H9 (cell line): Measurements from ENCODE around the gene SCD. TPM values are rescaled to one million over a fixed set of nuclear protein-coding genes. Genes with fewer than 3 reads are reported as not detected.
A peak's percentile ranks its signal among the peaks of the same experiment; 100 is the strongest.

Experiments
- DNase-seq: peaks from one replicate; pipeline ENCODE4 v3.0.0-alpha.2; 2017
- H2AFZ ChIP-seq: one replicate; pipeline ENCODE4 v1.6.1; 2013; ENCODE audit warnings: mild to moderate bottlenecking, low read length, control low read depth, moderate library complexity
- H2AK5ac ChIP-seq: 2 replicates; pipeline ENCODE4 v1.6.1; 2013; ENCODE audit warnings: low read length, control low read depth, mixed read lengths; ENCODE audit not compliant: insufficient read length
- H2BK120ac ChIP-seq: one replicate; pipeline ENCODE4 v1.6.1; 2013; ENCODE audit warnings: low read depth, mild to moderate bottlenecking, low read length, control low read depth, inconsistent platforms; ENCODE audit not compliant: poor library complexity, severe bottlenecking
- H2BK12ac ChIP-seq: 2 replicates; pipeline ENCODE4 v1.6.1; 2013; ENCODE audit warnings: low read length, control low read depth, mixed read lengths, low read depth; ENCODE audit not compliant: insufficient read length
- H2BK15ac ChIP-seq: 2 replicates; pipeline ENCODE4 v1.6.1; 2013; ENCODE audit warnings: low read depth, low read length, control low read depth
- H2BK20ac ChIP-seq: one replicate; pipeline ENCODE4 v1.6.1; 2013; ENCODE audit warnings: low read depth, mild to moderate bottlenecking, low read length, control low read depth, inconsistent platforms; ENCODE audit not compliant: poor library complexity, severe bottlenecking
- H2BK5ac ChIP-seq: 2 replicates; pipeline ENCODE4 v1.6.1; 2013; ENCODE audit warnings: low read length, control low read depth, mixed read lengths; ENCODE audit not compliant: insufficient read length
- H3K14ac ChIP-seq: 2 replicates; pipeline ENCODE4 v1.6.1; 2013; ENCODE audit warnings: low read length, control low read depth; ENCODE audit not compliant: insufficient read depth
- H3K18ac ChIP-seq: 2 replicates; pipeline ENCODE4 v1.6.1; 2013; ENCODE audit warnings: low read depth, mild to moderate bottlenecking, mixed read lengths, low read length, control low read depth; ENCODE audit not compliant: insufficient read length
- H3K23ac ChIP-seq: 2 replicates; pipeline ENCODE4 v1.6.1; 2013; ENCODE audit warnings: low read length, control low read depth, mixed read lengths, low read depth; ENCODE audit not compliant: insufficient read length
- H3K23me2 ChIP-seq: 2 replicates; pipeline ENCODE4 v1.6.1; 2013; ENCODE audit warnings: low read depth, mild to moderate bottlenecking, mixed read lengths, low read length, control low read depth; ENCODE audit not compliant: insufficient read length, poor library complexity, severe bottlenecking
- H3K27ac ChIP-seq: 2 replicates; pipeline ENCODE4 v1.5.1; 2013; ENCODE audit warnings: low read length, control low read depth, mixed read lengths, low read depth; ENCODE audit not compliant: insufficient read length
- H3K27me3 ChIP-seq: 2 replicates; pipeline ENCODE4 v1.6.1; 2013; ENCODE audit warnings: low read length, control low read depth, inconsistent platforms; ENCODE audit not compliant: insufficient read depth
- H3K4ac ChIP-seq: 2 replicates; pipeline ENCODE4 v1.6.1; 2013; ENCODE audit warnings: low read depth, mild to moderate bottlenecking, control low read depth, inconsistent platforms, low read length, moderate library complexity
- H3K4me1 ChIP-seq: 2 replicates; pipeline ENCODE4 v1.6.1; 2013; ENCODE audit warnings: low read length, control low read depth, inconsistent platforms; ENCODE audit not compliant: insufficient read depth
- H3K4me2 ChIP-seq: 2 replicates; pipeline ENCODE4 v1.6.1; 2013; ENCODE audit warnings: low read length, control low read depth, mixed read lengths; ENCODE audit not compliant: insufficient read length, insufficient read depth
- H3K56ac ChIP-seq: 2 replicates; pipeline ENCODE4 v1.6.1; 2013; ENCODE audit warnings: low read depth, mild to moderate bottlenecking, mixed read lengths, low read length, control low read depth; ENCODE audit not compliant: insufficient read length
- H3K79me1 ChIP-seq: 2 replicates; pipeline ENCODE4 v1.6.1; 2013; ENCODE audit warnings: low read depth, mild to moderate bottlenecking, moderate library complexity, low read length, control low read depth, inconsistent platforms; ENCODE audit not compliant: insufficient read depth, poor library complexity, severe bottlenecking
- H3K79me2 ChIP-seq: 2 replicates; pipeline ENCODE4 v1.6.1; 2013; ENCODE audit warnings: low read length, control low read depth, inconsistent platforms; ENCODE audit not compliant: insufficient read depth
- H3K9ac ChIP-seq: 2 replicates; pipeline ENCODE4 v1.6.1; 2013; ENCODE audit warnings: low read length, control low read depth, mixed read lengths; ENCODE audit not compliant: insufficient read length; ENCODE audit errors: extremely low read depth
- H3K9me3 ChIP-seq: one replicate; pipeline ENCODE4 v1.6.1; 2013; ENCODE audit warnings: low read depth, low read length, inconsistent platforms; ENCODE audit not compliant: control insufficient read depth
- H3T11ph ChIP-seq: one replicate; pipeline ENCODE4 v1.6.1; 2013; ENCODE audit warnings: mild to moderate bottlenecking, low read length, control low read depth, inconsistent platforms
- H4K20me1 ChIP-seq: one replicate; pipeline ENCODE4 v1.6.1; 2013; ENCODE audit not compliant: control insufficient read depth, insufficient read length, insufficient read depth
- H4K5ac ChIP-seq: 2 replicates; pipeline ENCODE4 v1.6.1; 2013; ENCODE audit warnings: low read depth, mild to moderate bottlenecking, mixed read lengths, low read length, control low read depth; ENCODE audit not compliant: insufficient read length
- H4K8ac ChIP-seq: replicated peaks from 2 replicates; pipeline ENCODE4 v1.6.1; 2013; ENCODE audit warnings: low read length, control low read depth, mixed read lengths, low read depth; ENCODE audit not compliant: insufficient read length
- H4K91ac ChIP-seq: 2 replicates; pipeline ENCODE4 v1.6.1; 2013; ENCODE audit warnings: low read depth, mild to moderate bottlenecking, moderate library complexity, mixed read lengths, low read length, control low read depth; ENCODE audit not compliant: insufficient read length
- H3K27ac Mint-ChIP-seq, 3 experiments: 2 replicates in 2 of 3; 3 replicates in 1 of 3; pipeline ENCODE4 v1.8.0; 2020 to 2021; ENCODE audit warnings: mixed read lengths in 3 of 3, mild to moderate bottlenecking in 1 of 3, moderate library complexity in 1 of 3
- H3K27me3 Mint-ChIP-seq: 2 replicates; pipeline ENCODE4 v1.8.0; 2021; ENCODE audit warnings: low read depth, mild to moderate bottlenecking, moderate library complexity, mixed read lengths
- H3K36me3 Mint-ChIP-seq, 3 experiments: 2 replicates in 2 of 3; 3 replicates in 1 of 3; pipeline ENCODE4 v1.8.0; 2020 to 2021; ENCODE audit warnings: low read depth in 3 of 3, mixed read lengths in 3 of 3; ENCODE audit not compliant: insufficient read depth in 1 of 3
- H3K4me1 Mint-ChIP-seq, 2 experiments: 2 replicates each; pipeline ENCODE4 v1.8.0; 2020; ENCODE audit warnings: mixed read lengths in 2 of 2
- H3K4me3 Mint-ChIP-seq, 2 experiments: 2 replicates in 1 of 2; 3 replicates in 1 of 2; pipeline ENCODE4 v1.8.0; 2020 to 2021; ENCODE audit warnings: mild to moderate bottlenecking in 2 of 2, mixed read lengths in 2 of 2, moderate library complexity in 1 of 2
- H3K9me3 Mint-ChIP-seq, 2 experiments: 2 replicates in 1 of 2; 3 replicates in 1 of 2; pipeline ENCODE4 v1.8.0; 2020; ENCODE audit warnings: mild to moderate bottlenecking in 2 of 2, mixed read lengths in 2 of 2, moderate library complexity in 1 of 2
- CTCF ChIP-seq: fragments of 200-600 bp; sonication (generic); conservative IDR thresholded peaks from 3 replicates; pipeline ENCODE4 v1.8.0; 2021; ENCODE audit warnings: antibody characterized with exemption, mild to moderate bottlenecking
- WGBS: extraction: QIAGEN DNeasy Blood & Tissue Kit; methylation state at CpG from one replicate; pipeline ENCODE4 v1.1.7; 2013; ENCODE audit warnings: missing lambda C conversion rate, low lambda C conversion rate, mixed read lengths; ENCODE audit not compliant: insufficient read length; ENCODE audit errors: extremely low coverage; 5-methylcytosine and 5-hydroxymethylcytosine counted together
- total RNA-seq: library from RNA; stranded (reverse); gene quantifications from 2 replicates; pipeline ENCODE4 v1.2.1, GENCODE V29; 2021

The SCD gene
- total RNA-seq, 1 experiment from 2014 or later, result 354 TPM

DNA sequence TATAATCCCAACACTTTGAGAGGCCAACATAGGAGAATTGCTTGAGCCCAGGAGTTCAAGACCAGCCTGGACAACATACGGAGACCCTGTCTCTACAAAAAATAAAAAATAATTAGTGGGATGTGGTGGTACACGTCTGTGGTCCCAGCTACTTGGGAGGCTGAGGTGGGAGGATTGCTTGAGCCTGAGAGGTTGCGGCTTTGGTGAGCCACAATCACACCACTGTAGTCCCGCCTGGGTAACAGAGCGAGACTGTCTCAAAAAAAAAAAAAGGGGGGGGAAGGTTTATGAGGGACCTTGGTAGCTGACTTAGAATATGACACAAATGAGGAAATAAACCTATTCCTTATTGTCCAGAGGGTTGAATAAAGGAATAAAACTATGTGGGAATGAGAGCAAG, 30.8 kb downstream of the SCD start:
- H4K91ac ChIP-seq, result no peak overlapping the region
- H3K18ac ChIP-seq, result no peak overlapping the region
- no peak overlapping the region for H3K9ac ChIP-seq
- H3K4me1 ChIP-seq, result no peaks in the 10 kb centered on the region; the same call in 1 of the 2 replicates
- Mint-ChIP-seq H3K27ac (peak overlapping the region; percentile 12 to 72 (median 49); a peak in 4 of 7 replicates), H3K9me3 (no peaks in the 10 kb centered on the region), H3K4me3 (0 out of 5 replicates have a peak overlapping the region, but pooled peaks of 1 of the 2 experiments have one; percentile 12), H3K36me3 (peaks cover 21 to 30% (median 23%) of the 10 kb centered on the region in 3 experiments), H3K27me3 (no peaks in the 10 kb centered on the region), H3K4me1 (peaks cover 3 to 9% of the 10 kb centered on the region in 2 experiments; a peak in 2 of 4 replicates)
- H2BK15ac ChIP-seq, result no peak overlapping the region
- H3K23me2 ChIP-seq, result peaks cover 12% of the 10 kb centered on the region
- TF ChIP-seq CTCF, result no peak
- no peak overlapping the region for H2BK120ac ChIP-seq
- peaks cover 7% of the 10 kb centered on the region; the same call in 1 of the 2 replicates for H3K79me2 ChIP-seq
- H4K5ac ChIP-seq, result no peak overlapping the region
- WGBS, result no CpG with 5 or more reads among the region's 5 CpGs
- H3K14ac ChIP-seq, result no peak overlapping the region
- no peak overlapping the region for H2AFZ ChIP-seq
- no peak overlapping the region for H3K4ac ChIP-seq
- no peak overlapping the region for H2BK5ac ChIP-seq
- no peak overlapping the region for H3K4me2 ChIP-seq
- no peak overlapping the region for H3T11ph ChIP-seq
- no peak overlapping the region for H3K56ac ChIP-seq
- H3K27me3 ChIP-seq, result no peaks in the 10 kb centered on the region
- H3K79me1 ChIP-seq, result no peaks in the 10 kb centered on the region
- no peak overlapping the region for H2AK5ac ChIP-seq
- no peak overlapping the region for H3K23ac ChIP-seq
- H3K27ac ChIP-seq, result no peak overlapping the region
- H4K20me1 ChIP-seq, result no peaks in the 10 kb centered on the region
- no peak for DNase-seq
- H2BK20ac ChIP-seq, result no peak overlapping the region
- no peak overlapping the region for H4K8ac ChIP-seq
- no peaks in the 10 kb centered on the region for H3K9me3 ChIP-seq
- no peak overlapping the region for H2BK12ac ChIP-seq
